SU-DHL-6 (cell line): ENCODE data around the gene KAZN.

Experiments used
- H2AFZ ChIP-seq: fragments of 200-600 bp; sonication (generic); 2 replicates; pipeline ENCODE4 v1.6.1; 2014; ENCODE audit warnings: low read depth, mild to moderate bottlenecking, moderate library complexity, mixed read lengths, antibody characterized with exemption, low read length; ENCODE audit not compliant: severe bottlenecking
- H3F3A ChIP-seq: fragments of 200-600 bp; shearing (Covaris generic); 2 replicates; pipeline ENCODE4 v1.6.0; 2016; ENCODE audit warnings: antibody characterized with exemption, mild to moderate bottlenecking; ENCODE audit not compliant: insufficient read depth
- H3K27ac ChIP-seq: fragments of 200-600 bp; sonication (generic); 2 replicates; pipeline ENCODE4 v1.5.1; 2016; ENCODE audit warnings: low read depth, mild to moderate bottlenecking, low read length, moderate library complexity, mixed read lengths
- H3K27me3 ChIP-seq: fragments of 200-600 bp; sonication (generic), shearing (Covaris generic); 2 replicates; pipeline ENCODE4 v1.6.0; 2014; ENCODE audit warnings: mild to moderate bottlenecking, low read length
- H3K36me3 ChIP-seq: fragments of 200-600 bp; sonication (generic); 2 replicates; pipeline ENCODE4 v1.6.1; 2014; ENCODE audit warnings: mild to moderate bottlenecking, low read length, mixed read lengths
- H3K4me2 ChIP-seq: fragments of 300-600, 200-600 bp; shearing (Covaris generic), sonication (generic); 2 replicates; pipeline ENCODE4 v1.6.0; 2014; ENCODE audit warnings: low read length, low read depth, mild to moderate bottlenecking; ENCODE audit not compliant: poor library complexity, severe bottlenecking
- H3K4me3 ChIP-seq: fragments of 200-600 bp; sonication (generic); 2 replicates; pipeline ENCODE4 v1.5.1; 2014; ENCODE audit warnings: antibody characterized with exemption, low read length, mild to moderate bottlenecking, mixed read lengths; ENCODE audit not compliant: insufficient read depth, poor library complexity, severe bottlenecking
- H3K79me2 ChIP-seq: fragments of 200-600 bp; sonication (generic); 2 replicates; pipeline ENCODE4 v1.6.1; 2014; ENCODE audit warnings: mild to moderate bottlenecking, low read length, moderate library complexity; ENCODE audit not compliant: insufficient read depth
- H3K9ac ChIP-seq: fragments of 200-600 bp; sonication (generic); 2 replicates; pipeline ENCODE4 v1.7.0; 2014; ENCODE audit warnings: mild to moderate bottlenecking, low read length
- H3K9me2 ChIP-seq: fragments of 200-600 bp; sonication (generic); replicated peaks from 2 replicates; pipeline ENCODE4 v1.6.1; 2014; ENCODE audit warnings: low read length; ENCODE audit not compliant: insufficient read depth
- H3K9me3 ChIP-seq: fragments of 200-600 bp; sonication (generic); 2 replicates; pipeline ENCODE4 v1.6.1; 2014; ENCODE audit warnings: low read length, mixed read lengths; ENCODE audit not compliant: insufficient read depth
- H4K20me1 ChIP-seq: fragments of 200-600 bp; sonication (generic); 2 replicates; pipeline ENCODE4 v1.6.1; 2014; ENCODE audit warnings: low read depth, mild to moderate bottlenecking, antibody characterized with exemption, low read length, moderate library complexity, mixed read lengths
- EZH2phosphoT487 ChIP-seq: fragments of 200-600 bp; sonication (generic), shearing (Covaris generic); conservative IDR thresholded peaks from 2 replicates; pipeline ENCODE4 v1.6.1; 2018; ENCODE audit warnings: mild to moderate bottlenecking, antibody characterized with exemption, low read length, moderate library complexity, mixed read lengths
- TF ChIP-seq, protein P1 (sequence below): fragments of 200-600 bp; sonication (generic); IDR thresholded peaks from one replicate; pipeline ENCODE4 v1.5.1; 2017; ENCODE audit warnings: antibody characterized with exemption, mild to moderate bottlenecking, low read length, moderate library complexity; ENCODE audit not compliant: insufficient read depth, poor library complexity, severe bottlenecking

Gene KAZN

DNA sequence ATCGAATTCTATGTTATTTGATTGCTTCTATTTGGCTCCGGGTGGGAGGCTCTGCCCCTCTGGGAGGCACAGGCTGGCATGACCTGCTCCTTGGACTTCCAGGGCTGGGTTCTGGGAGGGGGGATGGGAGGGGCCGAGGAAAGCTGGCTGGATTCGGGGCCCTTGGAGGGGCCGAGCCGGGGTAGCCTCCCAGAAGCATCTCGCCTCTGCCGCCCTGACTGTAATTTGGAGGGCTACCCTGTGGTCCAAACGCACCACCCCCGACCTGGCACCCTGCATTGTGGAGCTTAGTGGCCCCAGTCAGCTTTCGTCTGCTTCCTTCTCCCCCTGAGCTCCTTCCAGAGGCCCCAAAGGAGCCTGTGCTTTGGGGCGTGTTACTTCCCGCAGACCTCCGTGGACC is 469.7 kb downstream of the KAZN start:
- Histone ChIP-seq H3K9ac (no peak overlapping the region), H3K9me3 (no peaks in the 10 kb centered on the region), H3K27me3 (no peaks in the 10 kb centered on the region), H3K36me3 (no peaks in the 10 kb centered on the region), H3K79me2 (no peaks in the 10 kb centered on the region), H3F3A (no peaks in the 10 kb centered on the region), H4K20me1 (no peaks in the 10 kb centered on the region), H2AFZ (no peak overlapping the region), H3K27ac (no peak overlapping the region), H3K4me3 (no peak overlapping the region), H3K9me2 (no peaks in the 10 kb centered on the region), H3K4me2 (no peak overlapping the region)
- TF ChIP-seq EZH2phosphoT487 = no peak
- TF ChIP-seq, protein P1, sequence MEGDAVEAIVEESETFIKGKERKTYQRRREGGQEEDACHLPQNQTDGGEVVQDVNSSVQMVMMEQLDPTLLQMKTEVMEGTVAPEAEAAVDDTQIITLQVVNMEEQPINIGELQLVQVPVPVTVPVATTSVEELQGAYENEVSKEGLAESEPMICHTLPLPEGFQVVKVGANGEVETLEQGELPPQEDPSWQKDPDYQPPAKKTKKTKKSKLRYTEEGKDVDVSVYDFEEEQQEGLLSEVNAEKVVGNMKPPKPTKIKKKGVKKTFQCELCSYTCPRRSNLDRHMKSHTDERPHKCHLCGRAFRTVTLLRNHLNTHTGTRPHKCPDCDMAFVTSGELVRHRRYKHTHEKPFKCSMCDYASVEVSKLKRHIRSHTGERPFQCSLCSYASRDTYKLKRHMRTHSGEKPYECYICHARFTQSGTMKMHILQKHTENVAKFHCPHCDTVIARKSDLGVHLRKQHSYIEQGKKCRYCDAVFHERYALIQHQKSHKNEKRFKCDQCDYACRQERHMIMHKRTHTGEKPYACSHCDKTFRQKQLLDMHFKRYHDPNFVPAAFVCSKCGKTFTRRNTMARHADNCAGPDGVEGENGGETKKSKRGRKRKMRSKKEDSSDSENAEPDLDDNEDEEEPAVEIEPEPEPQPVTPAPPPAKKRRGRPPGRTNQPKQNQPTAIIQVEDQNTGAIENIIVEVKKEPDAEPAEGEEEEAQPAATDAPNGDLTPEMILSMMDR = no peak

DNA sequence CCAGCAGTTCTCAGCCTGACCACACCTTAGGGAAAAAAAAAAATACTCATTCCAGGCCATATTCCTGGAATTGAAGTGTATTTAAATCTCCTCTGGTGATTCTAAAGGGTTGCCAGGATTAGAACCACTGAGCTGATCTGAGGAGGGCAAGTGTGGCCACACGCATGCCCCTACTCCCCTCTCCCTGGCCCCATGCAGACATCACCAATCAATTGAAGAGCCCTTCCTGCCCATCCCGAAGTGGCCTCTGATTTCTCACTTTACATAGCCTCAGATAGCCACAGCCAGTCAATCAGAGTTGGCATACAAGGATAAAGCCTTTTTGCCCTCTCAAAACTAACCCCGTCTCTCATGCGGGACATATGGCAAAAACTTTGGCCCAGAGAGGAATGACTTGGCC is 470.5 kb downstream of the KAZN start:
- H3K27me3 ChIP-seq = no peaks in the 10 kb centered on the region
- no peaks in the 10 kb centered on the region for H3K79me2 ChIP-seq
- no peaks in the 10 kb centered on the region for H3K36me3 ChIP-seq

DNA sequence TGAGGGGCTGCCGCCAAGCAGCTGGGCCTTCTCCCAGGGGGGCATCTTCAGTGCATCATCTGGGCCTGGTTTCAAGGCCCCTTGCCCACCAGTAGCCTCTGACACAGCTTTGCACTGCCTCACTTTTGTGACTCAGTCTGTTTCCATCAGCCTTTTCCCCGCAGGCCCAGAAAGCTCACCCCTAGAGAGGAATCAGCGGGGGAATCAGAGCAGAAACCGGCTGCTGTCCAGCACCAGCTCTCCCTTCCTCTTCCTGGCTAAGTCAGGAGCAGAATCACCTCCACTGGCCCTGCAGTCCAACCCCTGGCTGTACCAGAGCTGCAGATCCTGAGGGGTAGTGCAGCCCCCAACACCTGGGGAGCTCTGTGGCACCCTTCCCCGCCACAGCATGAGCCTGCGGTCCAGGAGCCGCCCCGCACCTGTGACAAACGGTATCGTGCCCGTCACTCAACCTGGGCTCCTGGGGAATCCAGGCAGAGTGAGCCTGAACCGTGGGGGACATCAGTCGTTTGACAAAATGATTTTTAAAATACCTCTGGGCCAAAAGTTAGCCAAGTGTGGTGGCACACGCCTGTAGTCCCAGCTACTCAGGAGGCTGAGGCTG is 471.8 kb downstream of the KAZN start:
- Histone ChIP-seq H3K9me3 (no peaks in the 10 kb centered on the region), H3K79me2 (no peaks in the 10 kb centered on the region), H3F3A (no peaks in the 10 kb centered on the region), H3K4me2 (no peak overlapping the region), H3K9me2 (no peaks in the 10 kb centered on the region), H3K4me3 (no peak overlapping the region), H3K9ac (no peak overlapping the region), H2AFZ (no peak overlapping the region), H3K27me3 (no peaks in the 10 kb centered on the region), H4K20me1 (no peaks in the 10 kb centered on the region), H3K36me3 (no peaks in the 10 kb centered on the region), H3K27ac (no peak overlapping the region)
- TF ChIP-seq EZH2phosphoT487 = no peak
- TF ChIP-seq, protein P1 = no peak

More for the DNA sequence above, 470.5 kb downstream of the KAZN start:
- no peak overlapping the region for H2AFZ ChIP-seq
- TF ChIP-seq, protein P1 = no peak
- no peak for TF ChIP-seq EZH2phosphoT487
- H3K27ac ChIP-seq = no peak overlapping the region
- H3K4me2 ChIP-seq = no peak overlapping the region
- no peaks in the 10 kb centered on the region for H3K9me2 ChIP-seq
- no peaks in the 10 kb centered on the region for H4K20me1 ChIP-seq
- H3F3A ChIP-seq = no peaks in the 10 kb centered on the region
- no peak overlapping the region for H3K4me3 ChIP-seq
- H3K9me3 ChIP-seq = no peaks in the 10 kb centered on the region
- no peak overlapping the region for H3K9ac ChIP-seq
